Pancreas (tissue), 10 donors: Measurements from ENCODE around the gene TREX2. TPM values are rescaled to one million over a fixed set of nuclear protein-coding genes. Genes with fewer than 3 reads are reported as not detected.
A peak's percentile ranks its signal among the peaks of the same experiment; 100 is the strongest.

Experiments
- ATAC-seq, 4 donors: fragments of 200-7000 bp; cut with Tn5 transposase; one replicate each; pipeline versions ENCODE4 v1.8.0 to v1.9.1; 2020; ENCODE audit warnings: mild to moderate bottlenecking in 4 of 4, moderate library complexity in 4 of 4
- DNase-seq, 6 donors: peaks; one replicate each; pipeline ENCODE4 v3.0.0-alpha.2; 2020
- FAIRE-seq: peaks from 2 replicates; lab custom pipeline; 2012; peaks lifted over from hg19 to GRCh38; lab: Jason Lieb, UNC
- H3K27ac ChIP-seq, 4 donors: fragments of 200-600 bp; sonication (generic); 1 replicate in 3 of 4; 2 replicates in 1 of 4; pipeline versions ENCODE4 v1.5.0 to v1.8.0; 2020
- H3K27me3 ChIP-seq, 4 donors: fragments of 200-600 bp; one replicate each; pipeline ENCODE4 v1.8.0; 2021
- H3K36me3 ChIP-seq, 3 donors: fragments of 200-600 bp; sonication (generic) in 1 of 3; one replicate each; pipeline versions ENCODE4 v1.5.0 to v1.8.0; 2020 to 2021
- H3K4me1 ChIP-seq, 3 donors: fragments of 200-600 bp; one replicate each; pipeline ENCODE4 v1.8.0; 2021
- H3K4me3 ChIP-seq, 4 donors: fragments of 200-600 bp; sonication (generic) in 2 of 4; one replicate each; pipeline versions ENCODE4 v1.5.0 to v1.8.0; 2020 to 2021
- H3K9me3 ChIP-seq, 4 donors: fragments of 200-600 bp; one replicate each; pipeline ENCODE4 v1.8.0; 2021
- CTCF ChIP-seq, 4 donors: fragments of 200-600 bp; sonication (generic) in 3 of 4; IDR thresholded peaks; one replicate each; pipeline versions ENCODE4 v1.5.0 to v1.8.0; 2021; ENCODE audit warnings: antibody characterized with exemption in 4 of 4
- WGBS, 2 donors: extraction: QIAGEN DNeasy Blood & Tissue Kit; methylation state at CpG; one replicate each; pipeline ENCODE4 v1.1.7; 2013; 5-methylcytosine and 5-hydroxymethylcytosine counted together
- intact Hi-C, 3 donors: fragments of 100-400 bp; cut with DNase I; formaldehyde crosslinking; loops; one replicate each; pipeline versions ENCODE4 v1.11.1 to v1.14.2; 2022
- polyA plus RNA-seq, 2 donors: library from polyadenylated mRNA; stranded (reverse); fragments of 200-250 nt; gene quantifications; one replicate each; pipeline ENCODE4 v1.2.3, GENCODE V29; 2013
- total RNA-seq, 6 donors: library from RNA; stranded (reverse); fragmentation: NEBNext Ultra II Directional in 4 of 6; extraction: Animal tissue kit (Norgen Biotek cat#: 25700) in 4 of 6; gene quantifications; one replicate each; pipeline versions ENCODE4 v1.2.1 to v1.2.4, GENCODE V29; 2021 to 2023
- donor health status: healthy with polysubstance abuse.
- donor health status: DM: no; HTN: no; CAD: no; lungs with moderate emphysema.
- donor health status: DM: no; HTN: no; CAD: no.
- donor health status: control.
- donor health status: control.
- donor health status: Bipolar disorder and iron deficiency.
- donor health status: DM: yes; HTN: yes; CAD: no.
- donor health status: DM: no; HTN: no; CAD: no.
- donor health status: DM: no; HTN: no; CAD: no.
- donor health status: DM: yes; HTN: yes; CAD: no.

Gene TREX2
- total and polyA plus RNA-seq, 8 donors = 0.19 to 0.91 (median 0.55) TPM; not detected in 1

GRCh38 chrX:153468008-153468580 is 22.2 kb upstream of the TREX2 start:
- WGBS, 2 donors = 84 to 90% methylated on average over 11 to 12 of the region's 12 CpGs
- Histone ChIP-seq H3K27me3 (no peaks in the 10 kb centered on the region), H3K36me3 (no peaks in the 10 kb centered on the region), H3K27ac (no peak overlapping the region), H3K4me3 (no peak overlapping the region), H3K4me1 (no peaks in the 10 kb centered on the region), H3K9me3 (no peaks in the 10 kb centered on the region)
- TF ChIP-seq CTCF (IDR thresholded peaks at IDR 0.05) = no peak
- DNase-seq = no peak
- ATAC-seq = no peak
- FAIRE-seq = no peak
- intact Hi-C loops = no loop called here

GRCh38 chrX:153465691-153466380 is 20.0 kb upstream of the TREX2 start:
- no peaks in the 10 kb centered on the region for H3K9me3 ChIP-seq
- DNase-seq = peak in 1 of 6 donors; percentile 57
- 84 to 89% methylated on average over 19 of the region's 19 CpGs for WGBS, 2 donors
- H3K4me3 ChIP-seq = no peak overlapping the region
- no peak for FAIRE-seq
- no peak for TF ChIP-seq CTCF (IDR thresholded peaks at IDR 0.05)
- no peaks in the 10 kb centered on the region for H3K36me3 ChIP-seq
- no peak for ATAC-seq
- H3K27ac ChIP-seq = no peak overlapping the region
- no peaks in the 10 kb centered on the region for H3K27me3 ChIP-seq
- intact Hi-C loops = no loop called here
- H3K4me1 ChIP-seq = no peaks in the 10 kb centered on the region

- H3K9me3 ChIP-seq = no peaks in the 10 kb centered on the region
- H3K27me3 ChIP-seq = no peaks in the 10 kb centered on the region
- H3K27ac ChIP-seq = no peak overlapping the region
- DNase-seq (peak in 1 of 6 donors; percentile 38), FAIRE-seq (no peak), ATAC-seq (no peak)
- no peak overlapping the region for H3K4me3 ChIP-seq
- H3K4me1 ChIP-seq = no peaks in the 10 kb centered on the region
- 80 to 81% methylated on average over 5 of the region's 5 CpGs for WGBS, 2 donors
- no peaks in the 10 kb centered on the region for H3K36me3 ChIP-seq
- TF ChIP-seq CTCF (IDR thresholded peaks at IDR 0.05) = no peak
- intact Hi-C loops = no loop called here
These were observed 18.3 kb upstream of the TREX2 start for GRCh38 chrX:153464116-153464515.

- no peaks in the 10 kb centered on the region for H3K4me1 ChIP-seq
- intact Hi-C loops = no loop called here
- no peak for ATAC-seq
- no peak overlapping the region for H3K4me3 ChIP-seq
- H3K9me3 ChIP-seq = no peaks in the 10 kb centered on the region
- TF ChIP-seq CTCF (IDR thresholded peaks at IDR 0.05) = no peak
- no peak for FAIRE-seq
- H3K27ac ChIP-seq = no peak overlapping the region
- WGBS, 2 donors = 69 to 78% methylated on average over 12 of the region's 12 CpGs
- H3K27me3 ChIP-seq = no peaks in the 10 kb centered on the region
- DNase-seq = peak in 1 of 6 donors; percentile 51
- no peaks in the 10 kb centered on the region for H3K36me3 ChIP-seq
These were observed 17.7 kb upstream of the TREX2 start for GRCh38 chrX:153463556-153463955.

- H3K9me3 ChIP-seq = no peaks in the 10 kb centered on the region
- TF ChIP-seq CTCF (IDR thresholded peaks at IDR 0.05) = no peak
- H3K27ac ChIP-seq = no peak overlapping the region
- ATAC-seq (no peak), FAIRE-seq (no peak), DNase-seq (peak in 1 of 6 donors; percentile 43)
- no peaks in the 10 kb centered on the region for H3K4me1 ChIP-seq
- no peak overlapping the region for H3K4me3 ChIP-seq
- no peaks in the 10 kb centered on the region for H3K27me3 ChIP-seq
- H3K36me3 ChIP-seq = no peaks in the 10 kb centered on the region
- intact Hi-C loops = no loop called here
- WGBS, 2 donors = 76 to 91% methylated on average over 6 of the region's 6 CpGs
These were observed 17.2 kb upstream of the TREX2 start for GRCh38 chrX:153463031-153463430.
